A375 (cell line): ENCODE measurements around the gene CTIF. TPM values are rescaled to one million over a fixed set of nuclear protein-coding genes. Genes with fewer than 3 reads are reported as not detected.

ENCODE experiments used
- small RNA-seq: library from RNA; depleted of rRNA; stranded (forward); fragments of <200 nt; gene quantifications from one replicate; pipeline ENCODE3, GENCODE V24; 2014
- total RNA-seq: library from RNA; depleted of rRNA; stranded (reverse); fragments of >200 nt; shearing (Covaris generic); gene quantifications from 2 replicates; pipeline ENCODE4 v1.2.3, GENCODE V29; 2014; rRNA removed

CTIF gene
- 7.5 and 13.0 TPM in 2 replicates for total RNA-seq

GRCh38 chr18:48538531-48539405 is at the start of gene CTIF:
TSS of gene CTIF (plus strand) at chr18:48539031. CDS start at chr18:48619566, 80,535 bp downstream.

Small RNA genes lying within 50 kb of the gene (small RNA-seq; reads per million reads assigned to genes)
- not detected for gene MIR4743

Other genes with a start within 250 kb of the CTIF start
- gene ZBTB7C, start 129.6 kb upstream of the CTIF start, total RNA-seq: not detected in 2 replicates